PC-9 (cell line): ENCODE results near the gene FIZ1.

Experiments
- EZH2 ChIP-seq: fragments of 200-600 bp; sonication (generic); IDR thresholded peaks from 2 replicates; pipeline ENCODE4 v1.8.0; 2017; ENCODE audit warnings: antibody characterized with exemption, low read depth
- TF ChIP-seq, protein P1 (sequence below): fragments of 200-600 bp; sonication (generic); conservative IDR thresholded peaks from 2 replicates; pipeline ENCODE4 v1.6.1; 2017; ENCODE audit warnings: mixed run types, antibody characterized with exemption, mild to moderate bottlenecking, moderate library complexity

DNA sequence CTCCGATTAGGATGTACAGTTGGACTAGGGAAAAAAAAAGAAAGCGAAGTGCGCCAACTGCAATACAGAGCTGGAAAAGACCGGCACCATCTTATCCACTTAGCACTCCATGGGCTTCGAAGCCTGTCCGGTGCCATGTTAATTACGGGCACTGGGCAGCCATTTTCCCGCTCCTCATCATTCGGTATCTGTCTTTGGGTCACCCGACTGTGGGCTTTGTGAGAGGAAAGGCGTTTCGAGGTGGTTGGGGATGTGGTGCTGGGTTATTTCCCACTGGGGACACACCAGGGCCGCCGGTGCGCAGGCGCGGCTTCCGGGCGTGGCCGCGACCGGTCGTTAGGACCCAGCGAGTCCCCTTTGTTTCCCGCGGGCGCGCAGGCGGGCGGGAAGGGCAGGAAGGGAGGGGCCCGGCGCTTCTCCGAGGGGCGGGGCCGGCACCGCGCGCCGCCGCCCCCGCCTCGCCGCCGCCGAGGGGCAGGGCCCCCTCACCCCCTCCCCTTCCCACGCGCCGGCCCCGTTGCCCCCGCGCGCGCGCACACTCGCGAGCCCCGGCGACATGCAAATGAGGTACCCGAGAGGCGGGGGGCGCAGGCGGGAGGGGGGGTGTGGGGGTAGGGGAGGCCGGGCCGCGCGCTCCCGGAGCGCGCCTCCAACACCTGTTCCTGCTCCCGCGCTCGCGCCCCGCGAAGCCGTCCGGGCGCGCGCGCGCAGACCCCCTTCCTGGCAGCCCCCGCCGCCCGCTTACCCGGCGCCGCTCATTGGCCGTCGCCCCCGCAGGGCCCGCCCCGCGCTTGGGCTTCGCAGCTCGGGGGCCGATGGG is 735 bp upstream of the FIZ1 start, which contains the start of gene ZNF524:
- no peak for TF ChIP-seq EZH2
- TF ChIP-seq, protein P1, sequence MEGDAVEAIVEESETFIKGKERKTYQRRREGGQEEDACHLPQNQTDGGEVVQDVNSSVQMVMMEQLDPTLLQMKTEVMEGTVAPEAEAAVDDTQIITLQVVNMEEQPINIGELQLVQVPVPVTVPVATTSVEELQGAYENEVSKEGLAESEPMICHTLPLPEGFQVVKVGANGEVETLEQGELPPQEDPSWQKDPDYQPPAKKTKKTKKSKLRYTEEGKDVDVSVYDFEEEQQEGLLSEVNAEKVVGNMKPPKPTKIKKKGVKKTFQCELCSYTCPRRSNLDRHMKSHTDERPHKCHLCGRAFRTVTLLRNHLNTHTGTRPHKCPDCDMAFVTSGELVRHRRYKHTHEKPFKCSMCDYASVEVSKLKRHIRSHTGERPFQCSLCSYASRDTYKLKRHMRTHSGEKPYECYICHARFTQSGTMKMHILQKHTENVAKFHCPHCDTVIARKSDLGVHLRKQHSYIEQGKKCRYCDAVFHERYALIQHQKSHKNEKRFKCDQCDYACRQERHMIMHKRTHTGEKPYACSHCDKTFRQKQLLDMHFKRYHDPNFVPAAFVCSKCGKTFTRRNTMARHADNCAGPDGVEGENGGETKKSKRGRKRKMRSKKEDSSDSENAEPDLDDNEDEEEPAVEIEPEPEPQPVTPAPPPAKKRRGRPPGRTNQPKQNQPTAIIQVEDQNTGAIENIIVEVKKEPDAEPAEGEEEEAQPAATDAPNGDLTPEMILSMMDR, result no peak
